ENCODE measurements around the gene TNRC6C. TPM values are rescaled to one million over a fixed set of nuclear protein-coding genes. Genes with fewer than 3 reads are reported as not detected.

The TNRC6C gene
- total RNA-seq, 1 donor from 2014 or later = 28.7 TPM

- no peak overlapping the region for H3K4me3 Mint-ChIP-seq (ENCODE audit: unreplicated experiment)
- no peak overlapping the region for H3K27ac Mint-ChIP-seq (ENCODE audit: unreplicated experiment)
- peaks cover 6% of the 10 kb centered on the region for H3K36me3 Mint-ChIP-seq (ENCODE audit: unreplicated experiment)
- peaks cover 1% of the 10 kb centered on the region for H3K4me1 Mint-ChIP-seq (ENCODE audit: unreplicated experiment)
- TF ChIP-seq CTCF (IDR thresholded peaks at IDR 0.05) = no peak
- no peaks in the 10 kb centered on the region for H3K9me3 Mint-ChIP-seq (ENCODE audit: unreplicated experiment)
- no peaks in the 10 kb centered on the region for H3K27me3 Mint-ChIP-seq (ENCODE audit: unreplicated experiment)
- no peak for DNase-seq (ENCODE audit: extremely low spot score, unreplicated experiment)
These were observed 160.3 kb downstream of the TNRC6C start for GRCh38 chr17:78118801-78119241.

- Mint-ChIP-seq H3K36me3 (ENCODE audit: unreplicated experiment) (peaks cover 6% of the 10 kb centered on the region), H3K9me3 (ENCODE audit: unreplicated experiment) (no peaks in the 10 kb centered on the region), H3K27me3 (ENCODE audit: unreplicated experiment) (no peaks in the 10 kb centered on the region), H3K4me3 (ENCODE audit: unreplicated experiment) (no peak overlapping the region), H3K27ac (ENCODE audit: unreplicated experiment) (no peak overlapping the region), H3K4me1 (ENCODE audit: unreplicated experiment) (peaks cover 2% of the 10 kb centered on the region)
- TF ChIP-seq CTCF (IDR thresholded peaks at IDR 0.05) = no peak
- no peak for DNase-seq (ENCODE audit: extremely low spot score, unreplicated experiment)
These were observed 162.0 kb downstream of the TNRC6C start for GRCh38 chr17:78120537-78120936.

- peaks cover 5% of the 10 kb centered on the region for H3K4me1 Mint-ChIP-seq (ENCODE audit: unreplicated experiment)
- no peaks in the 10 kb centered on the region for H3K27me3 Mint-ChIP-seq (ENCODE audit: unreplicated experiment)
- H3K36me3 Mint-ChIP-seq (ENCODE audit: unreplicated experiment) = peaks cover 6% of the 10 kb centered on the region
- no peak overlapping the region for H3K4me3 Mint-ChIP-seq (ENCODE audit: unreplicated experiment)
- H3K9me3 Mint-ChIP-seq (ENCODE audit: unreplicated experiment) = no peaks in the 10 kb centered on the region
- H3K27ac Mint-ChIP-seq (ENCODE audit: unreplicated experiment) = no peak overlapping the region
- DNase-seq (ENCODE audit: extremely low spot score, unreplicated experiment) = no peak
- no peak for TF ChIP-seq CTCF (IDR thresholded peaks at IDR 0.05)
These were observed 162.7 kb downstream of the TNRC6C start for GRCh38 chr17:78120971-78121800.

DNA sequence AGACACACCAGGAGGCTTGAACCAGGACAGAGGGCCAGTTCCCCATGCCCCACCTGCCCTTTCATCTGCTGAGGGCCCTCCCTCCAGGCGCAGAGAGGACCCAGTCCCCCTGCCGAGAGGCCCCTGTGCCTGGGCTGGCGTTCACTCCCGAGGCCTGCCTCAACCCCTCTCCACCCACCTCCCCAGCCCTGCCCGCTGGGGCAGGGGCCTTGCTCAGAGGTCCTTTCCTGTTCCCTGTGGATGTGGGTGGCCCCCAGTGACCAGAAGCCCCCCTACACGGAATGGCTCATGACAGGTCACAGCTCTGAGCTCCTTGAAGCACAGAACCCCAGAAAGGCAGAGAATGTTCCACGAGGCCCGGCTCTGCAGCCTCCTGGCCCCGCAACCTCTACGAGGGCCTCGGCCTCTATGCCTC, 163.3 kb downstream of the TNRC6C start:
- no peak overlapping the region for H3K27ac Mint-ChIP-seq (ENCODE audit: unreplicated experiment)
- H3K36me3 Mint-ChIP-seq (ENCODE audit: unreplicated experiment) = peaks cover 6% of the 10 kb centered on the region

More for the DNA sequence above, 163.3 kb downstream of the TNRC6C start:
- no peak for DNase-seq (ENCODE audit: extremely low spot score, unreplicated experiment)
- Mint-ChIP-seq H3K9me3 (ENCODE audit: unreplicated experiment) (no peaks in the 10 kb centered on the region), H3K4me3 (ENCODE audit: unreplicated experiment) (no peak overlapping the region), H3K4me1 (ENCODE audit: unreplicated experiment) (peaks cover 7% of the 10 kb centered on the region), H3K27me3 (ENCODE audit: unreplicated experiment) (no peaks in the 10 kb centered on the region)
- no peak for TF ChIP-seq CTCF (IDR thresholded peaks at IDR 0.05)
